HG02885 (cell line): Measurements from ENCODE around the gene LRRC45.

ENCODE experiments used
- ATAC-seq: cut with Tn5 transposase; IDR thresholded peaks from one replicate; pipeline ENCODE4 v1.9.1; 2021; ENCODE audit warnings: mild to moderate bottlenecking; ENCODE audit not compliant: unreplicated experiment, poor library complexity

The LRRC45 gene

DNA sequence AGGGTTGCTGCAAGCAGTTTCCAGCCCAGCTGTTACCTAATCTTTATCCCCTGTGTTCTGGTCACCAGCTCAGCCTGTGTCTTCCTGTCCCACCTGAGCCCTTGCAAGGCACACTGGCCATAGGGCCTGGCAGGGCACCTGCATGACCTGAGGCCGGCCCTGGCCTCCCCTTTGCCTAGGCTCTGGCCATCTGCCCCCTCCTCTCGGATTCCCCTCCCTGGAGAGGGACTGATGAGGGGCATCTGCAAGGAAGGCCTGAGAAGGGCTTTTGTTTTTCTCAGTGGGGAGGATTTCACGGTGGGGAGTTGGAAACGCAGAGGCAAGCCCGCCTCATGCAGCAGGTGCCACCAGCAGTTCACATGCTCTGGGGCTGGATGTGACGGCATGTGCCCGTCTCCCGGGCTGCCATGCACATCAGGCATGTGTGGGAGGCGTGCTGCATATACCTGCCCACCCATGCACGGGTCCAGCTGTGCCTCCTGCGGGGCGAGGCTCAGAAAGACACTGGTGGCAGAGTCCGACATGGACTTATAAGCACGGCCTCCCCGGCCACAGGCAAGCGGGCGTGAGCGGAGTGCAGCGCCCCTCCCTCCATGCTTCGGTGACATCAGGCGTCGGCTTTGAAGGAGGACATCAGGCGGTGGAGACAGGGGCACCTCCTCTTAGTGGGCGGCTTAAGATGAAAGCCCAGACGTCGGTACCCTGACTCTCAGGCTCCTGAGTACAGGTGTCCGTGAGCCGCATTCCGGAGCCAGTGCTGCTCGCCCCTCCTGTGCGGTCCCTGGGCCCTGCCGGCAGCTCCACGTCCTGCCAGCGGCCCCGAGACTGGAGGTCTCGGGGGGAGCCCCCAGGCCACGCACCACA is 29.1 kb upstream of the LRRC45 start:
- ATAC-seq: no peak

DNA sequence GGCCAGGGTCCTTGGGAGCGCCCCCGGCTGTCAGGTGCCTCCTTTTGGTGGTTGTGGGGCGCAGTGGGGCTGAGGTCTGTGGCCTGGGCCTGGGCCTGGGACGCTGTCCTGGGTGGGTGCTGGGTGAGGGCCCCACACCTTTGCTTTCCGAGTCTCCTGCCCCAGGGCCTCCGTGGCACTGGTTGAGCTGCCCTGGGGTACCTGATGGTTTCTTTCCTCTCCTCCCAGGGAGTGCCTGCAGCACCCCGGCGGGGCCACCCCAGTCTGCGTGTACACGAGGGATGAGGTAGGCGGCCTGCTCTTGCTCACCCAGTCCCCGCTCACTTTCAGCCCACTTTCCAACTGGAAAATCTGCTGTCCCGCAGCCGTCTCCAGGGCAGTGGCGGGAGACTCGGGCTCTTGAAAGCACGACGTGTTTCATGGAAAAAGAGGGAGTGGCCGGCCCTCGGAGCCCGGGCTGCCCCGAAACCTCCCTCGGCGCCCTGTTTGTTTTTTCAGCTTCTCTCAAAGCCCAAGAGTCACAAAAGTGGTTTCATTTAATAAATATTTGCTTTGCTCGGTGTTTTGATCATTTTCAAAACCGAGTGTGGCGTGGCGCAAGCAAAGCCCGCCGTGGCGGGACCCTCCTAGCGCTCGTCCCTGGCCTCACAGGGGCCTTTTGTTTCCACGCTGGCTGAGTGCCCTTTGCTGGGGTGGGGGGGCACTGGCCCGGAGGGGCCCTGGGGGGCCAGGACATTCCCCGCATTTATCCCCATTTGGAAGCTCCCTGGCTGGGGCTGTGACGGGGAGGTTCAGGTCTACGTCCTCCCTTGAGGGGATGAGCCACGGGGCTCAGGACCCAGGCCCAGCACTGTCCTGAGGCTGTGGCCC is 28.3 kb upstream of the LRRC45 start:
- ATAC-seq: no peak

DNA sequence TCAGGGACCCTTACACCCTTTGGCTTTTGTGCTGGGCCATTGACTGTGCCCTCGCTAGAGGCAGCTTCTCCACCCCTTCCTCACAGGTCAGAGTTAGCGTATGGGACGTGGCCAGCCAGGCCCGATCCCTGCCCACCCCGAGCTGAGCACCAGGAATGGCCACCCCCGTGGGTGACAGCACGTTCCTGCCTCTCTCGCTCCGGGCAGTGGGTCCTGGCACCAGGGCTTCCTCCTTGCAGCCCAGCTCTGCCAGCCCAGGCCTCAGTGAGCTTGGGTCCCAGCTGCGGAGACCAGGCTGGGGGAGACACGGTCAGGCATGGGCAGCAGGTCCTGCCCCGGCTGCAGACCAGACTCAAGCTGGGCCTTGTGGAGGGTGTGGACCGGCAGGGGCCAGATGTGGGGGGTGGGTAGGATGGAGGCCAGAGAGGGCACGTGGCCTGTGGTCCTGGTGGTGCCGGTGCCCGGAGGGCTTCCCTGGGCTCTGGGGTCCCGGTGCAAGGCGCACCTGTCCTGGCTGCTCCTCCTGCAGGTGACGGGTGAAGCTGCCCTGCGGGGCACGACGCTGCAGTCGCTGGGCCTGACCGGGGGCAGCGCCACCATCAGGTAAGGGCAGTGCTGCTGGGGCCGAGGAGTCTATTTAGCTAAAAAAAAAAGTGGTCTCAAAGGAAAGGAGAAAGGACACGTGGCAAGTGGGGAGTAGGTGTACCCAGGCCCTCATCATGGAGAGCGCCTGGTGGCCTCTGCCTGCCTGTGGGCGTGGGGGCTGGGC is 27.5 kb upstream of the LRRC45 start:
- ATAC-seq: no peak

DNA sequence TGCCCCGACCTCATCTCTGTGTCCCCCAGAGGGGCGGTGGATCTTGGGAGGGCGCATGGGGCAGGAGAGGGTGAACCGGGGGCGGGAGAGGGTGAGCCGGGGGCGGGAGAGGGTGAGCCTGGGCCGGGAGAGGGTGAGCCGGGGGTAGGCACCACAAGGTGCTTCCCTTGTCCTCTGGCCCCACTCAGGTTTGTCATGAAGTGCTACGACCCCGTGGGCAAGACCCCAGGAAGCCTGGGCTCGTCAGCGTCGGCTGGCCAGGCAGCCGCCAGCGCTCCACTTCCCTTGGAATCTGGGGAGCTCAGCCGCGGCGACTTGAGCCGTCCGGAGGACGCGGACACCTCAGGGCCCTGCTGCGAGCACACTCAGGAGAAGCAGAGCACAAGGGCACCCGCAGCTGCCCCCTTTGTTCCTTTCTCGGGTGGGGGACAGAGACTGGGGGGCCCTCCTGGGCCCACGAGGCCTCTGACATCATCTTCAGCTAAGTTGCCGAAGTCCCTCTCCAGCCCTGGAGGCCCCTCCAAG is 26.8 kb upstream of the LRRC45 start:
- ATAC-seq: no peak

DNA sequence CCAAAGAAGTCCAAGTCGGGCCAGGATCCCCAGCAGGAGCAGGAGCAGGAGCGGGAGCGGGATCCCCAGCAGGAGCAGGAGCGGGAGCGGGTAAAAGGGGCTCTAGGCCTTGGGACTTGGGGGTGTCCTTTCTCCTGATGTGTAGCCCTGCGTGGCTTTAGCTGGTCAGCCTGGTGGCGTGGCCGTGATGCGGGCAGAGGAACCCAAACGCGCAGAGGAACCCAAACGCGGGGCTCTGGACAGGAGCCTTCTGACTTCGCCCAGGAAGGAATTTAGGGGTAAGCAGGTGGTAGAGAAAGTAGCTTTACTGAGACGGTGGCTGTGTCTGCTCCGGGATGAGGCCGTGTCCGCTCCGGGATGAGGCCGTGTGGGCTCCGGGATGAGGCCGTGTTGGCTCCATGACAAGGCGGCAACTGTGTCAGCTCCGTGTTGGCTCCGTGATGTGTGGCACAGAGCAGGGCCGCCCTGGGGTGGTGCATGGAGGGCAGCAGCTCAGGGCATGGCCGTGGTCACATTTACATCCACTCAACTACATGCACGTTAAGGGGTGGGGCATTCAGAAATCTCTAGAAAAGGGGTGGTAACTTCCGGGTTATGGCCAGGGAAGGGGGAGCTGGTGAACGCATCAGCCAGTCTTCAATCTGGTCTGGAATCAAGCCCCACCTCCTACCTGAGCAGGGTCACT is 26.2 kb upstream of the LRRC45 start:
- no peak for ATAC-seq

DNA sequence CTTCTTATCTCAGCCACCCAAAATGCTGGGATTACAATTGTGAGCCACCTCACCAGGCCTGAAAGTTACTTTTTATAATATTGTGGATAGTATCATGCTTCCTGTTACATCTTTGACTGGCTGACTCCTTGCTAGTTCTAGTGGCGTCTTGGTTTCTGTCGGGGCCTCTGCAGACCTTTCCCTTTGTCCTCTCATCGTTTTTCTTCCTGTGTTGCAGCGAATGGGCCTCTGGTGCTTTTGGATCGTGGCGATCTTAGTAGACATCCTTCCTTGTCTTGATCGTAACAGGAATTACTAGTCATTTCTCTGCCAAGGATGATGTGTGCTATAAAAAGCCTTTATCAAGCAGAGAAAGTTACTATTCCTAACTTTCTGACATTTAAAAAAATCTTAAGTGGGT is 24.9 kb upstream of the LRRC45 start:
- no peak for ATAC-seq

DNA sequence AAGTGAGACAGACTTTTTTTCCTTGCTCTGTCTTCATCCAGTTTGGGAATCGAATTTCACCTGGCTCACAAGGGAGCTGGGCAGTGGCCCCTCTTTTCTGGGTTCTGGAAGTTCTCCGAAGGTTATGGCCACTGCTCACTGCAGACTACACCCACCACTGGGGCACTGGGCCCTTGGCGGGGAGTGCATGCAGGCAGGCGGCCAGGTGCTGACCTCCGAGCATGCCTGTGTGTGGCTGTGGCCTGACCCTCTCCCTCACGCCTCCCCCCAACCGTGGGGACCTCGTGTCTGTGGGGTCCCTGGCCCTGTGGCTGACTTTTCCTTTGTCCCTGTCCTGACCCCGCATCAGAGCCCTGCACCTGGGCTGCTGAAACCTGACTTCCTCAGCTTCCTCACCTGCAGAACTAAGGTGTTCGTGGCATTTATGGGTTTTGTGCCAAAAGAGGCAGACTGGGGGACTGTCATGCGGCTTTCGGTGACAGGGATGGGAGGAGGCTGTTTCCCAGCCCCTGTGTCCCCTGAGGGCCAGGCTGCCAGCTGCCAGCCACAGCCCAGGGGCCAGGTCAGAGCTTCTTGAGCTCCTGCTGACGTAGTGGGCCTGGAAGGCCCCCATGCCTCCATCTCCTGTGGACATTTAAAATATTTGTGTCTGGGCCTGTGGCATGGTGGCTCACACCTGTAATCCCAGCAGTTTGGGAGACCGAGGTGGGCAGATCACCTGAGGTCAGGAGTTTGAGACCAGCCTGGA is 24.2 kb upstream of the LRRC45 start:
- no peak for ATAC-seq

DNA sequence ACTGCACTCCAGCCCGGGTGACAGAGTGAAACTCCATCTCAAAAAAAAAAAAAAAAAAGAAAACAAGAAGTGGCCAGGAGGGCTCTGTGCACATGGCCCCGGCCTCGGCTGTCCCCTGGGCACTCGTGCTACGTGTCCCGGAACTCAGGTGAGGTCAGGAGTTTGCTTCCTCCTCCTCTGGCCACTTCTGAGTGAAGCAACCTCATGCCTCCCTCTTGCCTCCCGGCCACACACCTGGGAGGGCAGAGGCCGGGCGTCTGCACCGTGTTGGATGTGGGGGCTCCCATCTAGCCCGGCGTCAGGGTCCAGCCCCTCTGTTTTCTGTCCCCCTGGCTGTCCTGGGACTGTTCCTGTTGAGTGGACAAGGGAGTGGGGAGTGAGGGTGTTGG is 23.5 kb upstream of the LRRC45 start:
- no peak for ATAC-seq

DNA sequence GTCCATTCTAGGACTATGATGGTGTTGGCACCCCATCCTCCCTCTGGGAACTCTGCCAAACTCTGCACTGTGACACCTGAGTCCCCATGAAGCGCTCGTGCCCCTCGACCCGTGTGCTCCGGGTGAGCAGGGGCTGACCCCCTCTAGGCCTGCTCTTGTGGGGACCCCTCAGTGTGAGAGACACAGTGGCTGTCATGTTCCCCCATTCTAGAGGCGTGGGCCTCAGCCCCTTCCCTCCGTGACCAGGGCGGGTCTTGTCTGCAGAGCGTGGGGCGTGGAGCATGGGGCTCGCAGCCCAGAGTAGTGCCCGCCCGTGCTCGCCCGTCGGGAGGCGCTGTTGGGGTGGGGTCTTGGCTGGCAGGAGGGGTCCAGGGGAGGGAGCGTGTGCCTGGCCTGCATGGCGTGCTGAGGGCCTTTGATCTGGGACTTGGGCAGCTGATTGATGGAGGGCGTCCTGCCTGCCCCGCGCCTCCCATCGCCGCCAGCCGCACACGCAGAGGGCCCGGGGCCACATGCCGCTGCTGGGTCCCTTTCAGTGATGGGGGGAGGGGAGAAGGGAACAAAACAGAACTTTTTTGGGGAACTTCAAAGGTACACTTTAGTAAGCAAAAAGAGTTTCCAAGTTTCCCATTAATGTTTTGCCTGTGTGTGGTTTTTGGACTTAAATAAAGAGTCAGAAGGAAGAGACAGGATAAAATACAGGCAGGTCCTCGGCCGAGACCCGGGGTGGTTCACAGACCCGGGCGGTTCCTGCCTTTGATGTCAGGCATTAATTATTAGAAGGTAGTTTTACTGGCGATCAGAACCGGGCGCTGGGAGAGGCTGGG is 22.9 kb upstream of the LRRC45 start:
- ATAC-seq: no peak

DNA sequence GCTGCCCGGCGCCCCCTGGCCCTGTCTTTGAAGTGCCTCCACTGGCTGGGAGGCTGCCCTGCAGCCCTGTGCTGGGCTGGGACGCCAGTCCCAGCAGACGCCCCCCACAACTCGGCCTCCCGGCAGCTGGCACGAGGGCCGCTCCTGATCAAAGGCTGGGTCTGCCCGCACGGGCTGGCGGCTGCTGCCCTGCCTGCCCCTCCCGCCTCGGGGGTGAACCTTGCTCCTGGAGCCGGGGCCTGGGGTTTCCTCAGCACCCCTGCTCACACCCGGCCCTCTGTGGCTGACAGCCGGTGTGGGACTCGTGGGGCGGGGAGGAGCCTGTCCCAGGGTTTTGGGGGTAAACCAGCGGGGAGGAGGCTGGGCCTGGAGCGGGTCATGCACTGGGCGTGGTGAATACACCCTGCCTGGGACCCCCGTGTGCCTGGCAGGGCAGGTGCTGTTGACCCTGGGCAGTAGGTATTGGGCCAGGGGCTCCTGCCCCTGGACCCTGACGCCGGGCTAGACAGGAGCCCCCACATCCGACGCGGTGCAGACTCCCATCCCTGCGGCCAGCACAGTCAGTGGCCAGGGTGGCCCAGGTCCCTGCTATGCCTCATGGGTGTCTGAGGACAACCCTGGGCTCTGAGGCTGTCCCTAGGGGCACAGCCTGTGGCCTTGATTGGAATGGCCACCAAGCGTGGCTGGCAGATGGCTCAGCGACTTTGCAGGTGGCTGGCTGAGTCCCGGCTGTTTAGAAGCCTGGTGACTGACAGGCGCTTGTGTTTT is 22.1 kb upstream of the LRRC45 start:
- ATAC-seq: no peak

DNA sequence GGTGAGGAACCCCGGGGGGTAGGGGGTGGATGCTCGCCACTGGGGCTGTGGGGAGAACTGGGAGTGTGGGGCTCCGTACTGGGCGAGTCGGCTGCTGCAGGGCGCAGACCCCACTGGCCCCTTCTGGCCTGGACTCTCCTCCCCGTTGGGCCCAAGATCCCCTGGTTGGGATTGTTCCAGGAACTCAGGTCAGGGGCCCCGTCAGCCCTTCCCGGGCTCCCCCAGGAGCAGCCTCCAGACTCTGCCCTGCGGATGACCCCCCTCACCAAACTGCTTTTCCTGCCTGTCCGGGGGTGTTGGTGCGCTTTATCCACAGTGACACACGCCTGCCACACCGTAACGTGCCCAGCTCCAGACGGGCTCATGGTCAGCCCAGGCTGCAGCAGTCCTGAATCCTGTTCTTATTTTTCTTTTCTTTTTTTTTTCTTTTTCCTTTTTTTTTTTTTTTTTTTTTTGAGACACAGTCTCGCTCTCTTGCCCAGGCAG is 21.5 kb upstream of the LRRC45 start:
- no peak for ATAC-seq

DNA sequence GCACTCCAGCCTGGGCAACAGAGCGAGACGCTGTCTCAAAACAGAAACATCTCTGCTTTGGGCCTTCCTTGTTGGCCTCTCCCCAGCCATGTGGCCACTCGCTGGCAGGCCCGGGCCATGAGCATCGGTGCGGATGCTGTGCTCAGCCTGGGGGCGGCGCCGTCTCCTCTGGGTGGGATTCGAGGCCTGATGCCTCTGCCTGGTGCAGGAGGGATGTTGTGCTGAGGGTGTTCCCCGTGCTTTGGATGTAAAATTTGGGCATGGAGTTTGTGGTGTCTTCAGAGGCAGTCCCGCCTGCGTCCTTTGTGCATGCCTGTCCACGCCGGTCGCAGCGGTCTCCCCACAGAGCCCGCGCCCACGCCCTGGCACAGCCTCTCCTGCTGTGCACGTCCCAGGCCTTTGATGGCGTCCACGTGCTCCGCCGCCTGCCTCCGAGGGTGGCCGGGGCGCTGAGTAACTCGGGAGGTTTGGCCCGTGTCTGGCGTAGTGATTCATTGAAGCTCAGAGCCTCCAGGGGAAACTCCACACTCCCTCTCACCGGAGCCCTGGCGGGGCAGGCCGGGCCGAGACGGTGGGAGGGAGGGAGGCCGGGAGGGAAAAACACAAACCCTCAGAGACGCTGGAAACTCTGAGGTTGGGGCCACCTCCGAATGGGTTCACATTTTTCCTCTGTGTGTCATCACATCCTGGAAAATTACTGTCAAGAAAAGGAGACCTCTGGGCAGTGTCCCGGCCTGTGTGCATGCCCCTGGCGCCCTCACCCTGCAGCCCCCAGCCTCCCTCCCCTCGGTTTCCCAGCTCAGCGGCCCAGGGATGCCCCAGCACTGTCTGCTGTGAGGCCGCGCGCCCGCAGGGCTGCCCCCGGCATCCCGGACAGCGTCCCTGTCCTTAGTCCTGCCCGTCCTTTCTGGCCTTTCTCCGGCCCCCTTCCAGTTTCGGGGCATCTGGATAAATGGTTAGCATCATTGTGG is 19.4 kb upstream of the LRRC45 start:
- ATAC-seq: no peak

DNA sequence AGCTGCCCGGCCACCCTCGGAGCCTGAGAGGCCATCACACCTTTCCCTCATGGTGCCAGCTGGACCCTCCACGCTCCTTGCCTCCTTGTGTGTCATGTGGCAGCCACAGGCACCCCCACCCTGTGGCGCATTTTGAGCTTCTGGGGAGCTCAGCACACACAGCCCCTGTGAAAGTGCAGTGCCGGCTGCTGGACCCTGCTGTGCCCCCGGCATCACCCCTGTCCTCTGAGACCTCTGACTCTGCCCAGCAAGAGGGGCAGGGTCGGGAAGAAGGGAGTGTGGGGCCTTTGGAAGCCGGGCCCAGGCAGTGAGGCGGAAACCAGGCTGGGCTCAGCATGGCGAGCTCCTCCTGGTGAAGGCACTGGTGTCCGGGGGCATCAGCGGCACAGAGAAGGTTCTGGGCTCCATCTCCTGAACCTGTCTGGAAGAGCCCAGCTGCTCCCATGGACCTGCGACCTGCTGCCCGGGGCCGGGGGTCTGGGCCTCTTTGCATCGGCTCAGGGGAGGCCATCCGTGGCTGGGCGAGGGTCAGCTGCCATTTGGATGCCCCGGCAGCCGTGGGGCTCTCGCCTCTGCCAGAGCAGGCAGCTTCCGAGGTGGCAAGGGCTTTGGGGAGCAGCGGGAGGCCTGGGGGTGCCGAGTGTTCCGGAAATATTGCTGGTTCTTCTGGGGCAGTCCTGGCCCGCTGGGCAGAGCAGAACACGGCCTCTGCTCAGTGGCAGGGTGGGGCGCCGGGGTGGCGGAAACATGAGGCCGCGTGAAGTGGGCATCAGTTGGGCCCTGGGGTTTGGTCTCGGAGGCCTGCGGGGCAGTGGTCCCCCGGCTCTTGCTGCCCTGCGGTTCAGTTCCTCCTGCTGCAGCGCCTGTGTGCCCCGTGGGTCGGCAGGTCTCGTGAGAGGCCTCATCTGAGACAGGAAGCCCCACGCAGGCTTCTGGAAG is 18.3 kb upstream of the LRRC45 start:
- no peak for ATAC-seq

DNA sequence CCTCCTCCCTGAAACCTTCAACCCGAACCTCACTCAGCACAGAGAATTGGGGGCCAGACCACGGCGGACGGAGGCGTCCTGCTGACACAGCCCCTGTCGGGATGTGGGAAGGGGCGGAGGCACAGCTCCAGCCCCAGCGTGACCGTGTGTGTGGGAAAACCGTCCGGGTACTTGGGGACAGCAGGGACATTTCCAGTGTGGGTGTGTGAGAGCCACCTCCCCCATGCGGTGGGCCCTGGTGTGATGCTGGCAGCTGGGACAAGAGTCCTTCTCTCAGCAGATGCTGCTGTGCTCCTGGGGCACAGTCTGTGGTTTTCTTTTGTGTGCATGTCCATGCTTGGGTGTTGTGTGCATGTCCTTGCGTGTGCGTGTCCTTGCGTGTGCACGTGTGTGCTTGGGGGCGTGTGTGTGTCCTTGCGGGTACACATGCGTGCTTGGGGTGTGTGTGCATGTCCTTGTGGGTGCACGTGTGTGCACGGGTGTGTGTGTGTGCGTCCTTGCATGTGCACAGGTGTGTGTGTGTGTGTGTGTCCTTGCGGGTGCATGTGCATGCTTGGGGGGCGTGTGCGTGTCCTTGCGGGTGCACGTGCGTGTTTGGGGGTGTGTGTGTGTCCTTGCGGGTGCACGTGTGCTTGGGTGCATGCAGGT is 17.3 kb upstream of the LRRC45 start:
- ATAC-seq: no peak
